Motor neuron (in vitro differentiated cells): ENCODE data around the gene ACCSL. TPM values are rescaled to one million over a fixed set of nuclear protein-coding genes. Genes with fewer than 3 reads are reported as not detected.
A peak's percentile ranks its signal among the peaks of the same experiment; 100 is the strongest.

Experiments used
- ATAC-seq, 8 experiments: fragments of 200-7000 bp; cut with Tn5 transposase; replicated peaks in 6 of 8; 2 replicates each; pipeline ENCODE4 v1.8.0; 2021; ENCODE audit warnings: mild to moderate bottlenecking in 8 of 8, moderate library complexity in 8 of 8
- H3K27ac ChIP-seq, 2 donors: fragments of 250-450 bp; sonication (Bioruptor Pico); 2 replicates each; pipeline ENCODE4 v1.9.0; 2021; ENCODE audit warnings: antibody characterized with exemption in 2 of 2, mild to moderate bottlenecking in 2 of 2, moderate library complexity in 1 of 2
- H3K4me1 ChIP-seq, 2 donors: fragments of 250-450 bp; sonication (Bioruptor Pico); replicated peaks in 1 of 2; 2 replicates each; pipeline ENCODE4 v1.6.1; 2021; ENCODE audit warnings: antibody characterized with exemption in 2 of 2, mild to moderate bottlenecking in 2 of 2, moderate library complexity in 1 of 2
- H3K4me3 ChIP-seq, 5 donors: fragments of 250-450 bp; sonication (Bioruptor Pico); 2 replicates each; pipeline ENCODE4 v1.9.0; 2021; ENCODE audit warnings: antibody characterized with exemption in 5 of 5, mild to moderate bottlenecking in 5 of 5, moderate library complexity in 4 of 5
- WGBS, 10 experiments: fragments of 450-650 bp; shearing (Covaris generic); methylation state at CpG; one replicate each; pipeline ENCODE4 v1.0.0; 2022; 5-methylcytosine and 5-hydroxymethylcytosine counted together
- in situ Hi-C, 9 experiments: fragments of 400-800 bp; cut with MboI; loops; one replicate each; pipeline ENCODE4 v1.15.0; 2021; ENCODE audit warnings: low sequenced_read_pairs in 9 of 9, low pct_unique_long_range_greater_than_20kb in 2 of 9; ENCODE audit not compliant: unreplicated experiment in 9 of 9
- total RNA-seq, 8 experiments: library from RNA; unstranded; fragments of 300-600 nt; gene quantifications; 2 replicates each; pipeline versions ENCODE4 v1.2.3 to v1.2.4, GENCODE V29; 2022

Gene ACCSL
- total RNA-seq, 8 experiments from 2014 or later, result not detected

- Histone ChIP-seq H3K4me1 (peaks cover 9 to 13% of the 10 kb centered on the region in 2 donors), H3K27ac (no peak overlapping the region), H3K4me3 (no peak overlapping the region)
- in situ Hi-C loops, result loop anchor here in 5 of 9 experiments (25.0 kb wide), 2 partner anchors 116 to 141 kb away; partner anchors contain the start of gene ALKBH3 (in 2 of the 5)
- WGBS, 10 experiments, result 43 to 80% methylated on average over 1 of the region's 1 CpG; no CpG with 5 or more reads in 8 of the 10 experiments
- peak in 2 of 8 experiments; percentile 75 to 80 for ATAC-seq
Observed at GRCh38 chr11:44028401-44028800, 19.4 kb upstream of the ACCSL start.

GRCh38 chr11:44028816-44029506 lies 18.8 kb upstream of the ACCSL start:
- Histone ChIP-seq H3K4me3 (no peak overlapping the region), H3K4me1 (peaks cover 11 to 13% of the 10 kb centered on the region in 2 donors), H3K27ac (no peak overlapping the region)
- 80 to 100% (median 89%) methylated on average over 1 to 2 of the region's 3 CpGs; no CpG with 5 or more reads in 6 of the 10 experiments for WGBS, 10 experiments
- in situ Hi-C loops, result loop anchor here in 5 of 9 experiments (25.0 kb wide), 2 partner anchors 117 to 142 kb away; partner anchors contain the start of gene ALKBH3 (in 2 of the 5)
- peak in 2 of 8 experiments; percentile 43 to 49 for ATAC-seq

GRCh38 chr11:44029507-44029845 lies 18.3 kb upstream of the ACCSL start:
- Histone ChIP-seq H3K4me3 (no peak overlapping the region), H3K27ac (no peak overlapping the region), H3K4me1 (peaks cover 11 to 13% of the 10 kb centered on the region in 2 donors)
- no peak for ATAC-seq
- WGBS, 10 experiments, result 33 to 100% (median 86%) methylated on average over 1 of the region's 1 CpG; no CpG with 5 or more reads in 5 of the 10 experiments
- in situ Hi-C loops, result loop anchor here in 5 of 9 experiments (25.0 kb wide), 2 partner anchors 117 to 142 kb away; partner anchors contain the start of gene ALKBH3 (in 2 of the 5)

GRCh38 chr11:44029977-44030911 lies 17.5 kb upstream of the ACCSL start:
- in situ Hi-C loops, result loop anchor here in 6 of 9 experiments (10.0 to 25.0 kb wide), 3 partner anchors 118 to 143 kb away; partner anchors contain the start of gene ALKBH3 (in 2 of the 6)
- Histone ChIP-seq H3K4me1 (peaks cover 11 to 13% of the 10 kb centered on the region in 2 donors), H3K27ac (peak overlapping the region in 1 of 2 donors; percentile 41), H3K4me3 (no peak overlapping the region)
- ATAC-seq, result peak; percentile 31 to 96 (median 88)
- 0 to 40% (median 21%) methylated on average over 1 to 5 of the region's 5 CpGs; no CpG with 5 or more reads in 3 of the 10 experiments for WGBS, 10 experiments

GRCh38 chr11:44030996-44031395 lies 16.8 kb upstream of the ACCSL start:
- in situ Hi-C loops, result loop anchor here in 6 of 9 experiments (10.0 to 25.0 kb wide), 3 partner anchors 119 to 144 kb away; partner anchors contain the start of gene ALKBH3 (in 2 of the 6)
- no peak overlapping the region for H3K27ac ChIP-seq
- WGBS, 10 experiments, result 0 to 100% (median 83%) methylated on average over 1 to 5 of the region's 5 CpGs; no CpG with 5 or more reads in 1 of the 10 experiments

DNA sequence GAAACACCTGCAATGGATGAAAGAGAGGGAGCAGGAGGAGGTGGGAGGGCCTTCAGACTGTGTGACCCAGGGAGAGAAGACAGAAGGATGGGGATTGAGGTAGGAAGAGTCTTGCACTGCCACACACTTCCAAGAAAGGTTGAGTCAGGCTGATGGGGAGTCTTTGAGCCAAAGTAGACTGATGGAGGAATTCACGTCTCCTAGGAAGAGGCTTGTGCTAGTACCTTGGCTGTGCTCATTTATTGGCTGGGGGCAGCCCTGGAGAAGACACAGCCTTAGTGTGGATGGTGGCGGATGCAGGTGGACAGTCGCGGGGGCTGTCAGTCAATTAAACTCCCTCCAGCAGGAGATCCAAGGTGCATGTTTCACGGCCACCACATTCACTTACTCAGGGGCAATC lies 16.2 kb upstream of the ACCSL start:
- no peak for ATAC-seq
- Histone ChIP-seq H3K4me3 (no peak overlapping the region), H3K27ac (no peak overlapping the region), H3K4me1 (peaks cover 11 to 13% of the 10 kb centered on the region in 2 donors)
- in situ Hi-C loops, result loop anchor here in 6 of 9 experiments (10.0 to 25.0 kb wide), 3 partner anchors 119 to 144 kb away; partner anchors contain the start of gene ALKBH3 (in 2 of the 6)
- 92 to 100% (median 93%) methylated on average over 2 to 4 of the region's 5 CpGs; no CpG with 5 or more reads in 6 of the 10 experiments for WGBS, 10 experiments

More at GRCh38 chr11:44030996-44031395, 16.8 kb upstream of the ACCSL start:
- H3K4me3 ChIP-seq, result no peak overlapping the region
- peaks cover 11 to 13% of the 10 kb centered on the region in 2 donors for H3K4me1 ChIP-seq
- ATAC-seq, result no peak

DNA sequence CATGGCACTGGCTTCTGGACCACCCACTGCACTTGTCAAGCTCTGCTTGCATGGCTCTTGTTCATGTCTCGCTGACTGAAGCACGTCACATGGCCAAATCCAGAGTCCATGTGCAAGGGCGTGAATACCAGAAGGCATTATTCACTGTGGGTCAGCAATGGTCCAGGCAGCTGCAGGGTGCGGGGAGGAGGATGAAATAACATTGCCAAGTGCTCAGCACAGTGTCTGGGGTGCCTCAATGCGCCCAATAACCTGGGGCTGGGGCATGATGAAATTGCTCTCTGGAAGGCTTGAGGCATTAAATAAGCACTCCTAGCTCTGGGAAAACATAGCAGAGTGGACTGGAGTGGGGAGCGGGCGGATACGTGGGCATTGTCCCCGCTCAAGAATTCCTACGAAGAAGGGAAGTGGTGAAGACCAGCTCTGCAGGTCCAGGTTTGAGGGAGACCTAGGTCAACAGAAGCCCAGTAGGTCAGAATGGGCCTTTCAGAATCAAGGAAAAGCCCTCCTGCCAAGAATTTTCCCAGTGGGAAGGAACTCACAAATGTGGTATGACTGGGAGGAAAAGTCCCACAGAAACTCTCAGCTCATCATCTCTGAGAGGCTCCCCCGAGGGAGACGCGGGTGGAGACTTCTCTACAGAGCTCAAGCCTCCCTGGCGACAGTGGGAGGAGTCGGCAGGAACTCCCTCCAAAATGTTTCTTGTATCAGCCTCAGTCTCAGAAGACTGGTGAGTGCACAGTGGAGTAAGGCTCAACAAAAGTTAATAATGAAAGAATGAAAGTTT lies 15.3 kb upstream of the ACCSL start:
- Histone ChIP-seq H3K4me1 (peaks cover 13 to 17% of the 10 kb centered on the region in 2 donors), H3K4me3 (no peak overlapping the region), H3K27ac (no peak overlapping the region)
- ATAC-seq, result peak in 2 of 8 experiments; percentile 13 to 68
- in situ Hi-C loops, result loop anchor here in 6 of 9 experiments (10.0 to 25.0 kb wide), 3 partner anchors 120 to 145 kb away; partner anchors contain the start of gene ALKBH3 (in 2 of the 6)
- 36 to 94% (median 65%) methylated on average over 2 to 10 of the region's 15 CpGs; no CpG with 5 or more reads in 1 of the 10 experiments for WGBS, 10 experiments

GRCh38 chr11:44033411-44033850 lies 14.3 kb upstream of the ACCSL start:
- 0 to 100% (median 53%) methylated on average over 1 of the region's 3 CpGs; no CpG with 5 or more reads in 4 of the 10 experiments for WGBS, 10 experiments
- no peak overlapping the region for H3K4me3 ChIP-seq
- in situ Hi-C loops, result loop anchor here in 6 of 9 experiments (10.0 to 25.0 kb wide), 3 partner anchors 121 to 146 kb away; partner anchors contain the start of gene ALKBH3 (in 2 of the 6)
- ATAC-seq, result no peak
- peaks cover 13 to 17% of the 10 kb centered on the region in 2 donors for H3K4me1 ChIP-seq
- H3K27ac ChIP-seq, result no peak overlapping the region

- H3K27ac ChIP-seq, result no peak overlapping the region
- WGBS, 10 experiments, result 40 to 100% methylated on average over 1 of the region's 3 CpGs; no CpG with 5 or more reads in 8 of the 10 experiments
- no peak for ATAC-seq
- in situ Hi-C loops, result loop anchor here in 6 of 9 experiments (10.0 to 25.0 kb wide), 3 partner anchors 122 to 147 kb away; partner anchors contain the start of gene ALKBH3 (in 2 of the 6)
- H3K4me3 ChIP-seq, result no peak overlapping the region
- H3K4me1 ChIP-seq, result peaks cover 13 to 17% of the 10 kb centered on the region in 2 donors
Observed at GRCh38 chr11:44033856-44034255, 13.9 kb upstream of the ACCSL start.

DNA sequence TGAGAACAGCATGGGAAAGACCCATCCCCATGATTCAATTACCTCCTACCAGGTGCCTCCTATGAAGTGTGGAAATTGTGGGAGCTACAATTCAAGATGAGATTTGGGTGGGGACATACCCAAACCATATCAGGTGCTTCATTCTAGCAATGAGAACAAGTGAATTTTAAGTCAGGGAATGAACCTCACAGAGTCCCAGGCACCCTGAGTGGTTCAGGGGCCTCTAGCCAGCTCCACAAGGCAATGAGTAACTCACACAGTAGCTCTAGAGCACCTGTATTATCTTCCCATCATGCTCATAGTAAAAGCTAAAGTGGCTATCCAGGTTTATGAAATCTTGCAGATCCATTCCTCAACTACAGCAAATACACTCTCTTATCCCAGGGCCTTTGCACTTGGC lies 13.1 kb upstream of the ACCSL start:
- no peak overlapping the region for H3K27ac ChIP-seq
- in situ Hi-C loops, result loop anchor here in 6 of 9 experiments (10.0 to 25.0 kb wide), 3 partner anchors 122 to 147 kb away; partner anchors contain the start of gene ALKBH3 (in 2 of the 6)
- H3K4me3 ChIP-seq, result no peak overlapping the region
- H3K4me1 ChIP-seq, result peaks cover 13 to 17% of the 10 kb centered on the region in 2 donors
- no peak for ATAC-seq

- Histone ChIP-seq H3K27ac (no peak overlapping the region), H3K4me3 (no peak overlapping the region), H3K4me1 (peaks cover 4% of the 10 kb centered on the region in 2 donors)
- peak; percentile 88 to 100 (median 99) for ATAC-seq
- in situ Hi-C loops, result loop anchor here in 6 of 9 experiments (10.0 to 25.0 kb wide), 3 partner anchors 125 to 150 kb away; partner anchors contain the start of gene ALKBH3 (in 2 of the 6)
- 0 to 80% (median 13%) methylated on average over 1 to 8 of the region's 12 CpGs; no CpG with 5 or more reads in 3 of the 10 experiments for WGBS, 10 experiments
Observed at GRCh38 chr11:44036811-44037657, 10.7 kb upstream of the ACCSL start.
